Adrenal gland (tissue), 5 donors: ENCODE results near the gene FOXA3.

Source experiments
- CTCF ChIP-seq, 6 experiments: fragments of 450-650 bp in 4 of 6; fragments of 200-600 bp in 2 of 6; sonication (generic) in 1 of 6; IDR thresholded peaks; 1 replicate in 5 of 6; 2 replicates in 1 of 6; pipeline versions ENCODE4 v1.5.1 to v1.8.0; 2016 to 2021; ENCODE audit warnings: antibody characterized with exemption in 6 of 6, mild to moderate bottlenecking in 2 of 6, moderate library complexity in 1 of 6
- POLR2A ChIP-seq, 2 donors: fragments of 450-650 bp; IDR thresholded peaks; one replicate each; pipeline ENCODE4 v1.6.1; 2017; ENCODE audit warnings: antibody characterized with exemption in 2 of 2, mild to moderate bottlenecking in 2 of 2, moderate library complexity in 1 of 2
- donor health status: DM: no; HTN: no; CAD: no.

- TF ChIP-seq CTCF (IDR thresholded peaks at IDR 0.05) (no peak), POLR2A (IDR thresholded peaks at IDR 0.05) (no peak)
Measured at GRCh38 chr19:45826934-45827333, 37.2 kb upstream of the FOXA3 start.
